HUES6 (cell line): ENCODE results near the gene IP6K3.

Experiments used
- H3K27ac ChIP-seq: 2 replicates; pipeline ENCODE4 v1.7.0; 2013; ENCODE audit warnings: low read depth, mild to moderate bottlenecking, low read length, inconsistent platforms
- H3K27me3 ChIP-seq: 2 replicates; pipeline ENCODE4 v1.6.1; 2013; ENCODE audit warnings: low read length; ENCODE audit not compliant: control insufficient read depth, insufficient read depth
- H3K36me3 ChIP-seq: 2 replicates; pipeline ENCODE4 v1.6.1; 2013; ENCODE audit warnings: low read length; ENCODE audit not compliant: control insufficient read depth, insufficient read depth
- H3K4me1 ChIP-seq: 2 replicates; pipeline ENCODE4 v1.6.1; 2013; ENCODE audit warnings: low read length; ENCODE audit not compliant: control insufficient read depth, insufficient read depth
- H3K4me3 ChIP-seq: 2 replicates; pipeline ENCODE4 v1.5.1; 2013; ENCODE audit warnings: low read depth, low read length
- H3K9ac ChIP-seq: one replicate; pipeline ENCODE4 v1.6.1; 2013; ENCODE audit warnings: mild to moderate bottlenecking, low read length
- H3K9me3 ChIP-seq: 2 replicates; pipeline ENCODE4 v1.6.1; 2013; ENCODE audit warnings: low read depth, low read length; ENCODE audit not compliant: control insufficient read depth, insufficient read depth

Gene IP6K3

GRCh38 chr6:33786736-33787135 lies 40.0 kb upstream of the IP6K3 start:
- peak overlapping the region; percentile 86; the same call in 1 of the 2 replicates for H3K4me3 ChIP-seq

GRCh38 chr6:33785778-33786177 lies 39.1 kb upstream of the IP6K3 start:
- H3K27me3 ChIP-seq: no peaks in the 10 kb centered on the region
- peak overlapping the region; percentile 23; the same call in 1 of the 2 replicates for H3K27ac ChIP-seq
- no peak overlapping the region for H3K9ac ChIP-seq
- H3K4me1 ChIP-seq: peaks cover 74% of the 10 kb centered on the region
- H3K9me3 ChIP-seq: no peaks in the 10 kb centered on the region
- H3K36me3 ChIP-seq: peaks cover 42% of the 10 kb centered on the region
- peak overlapping the region; percentile 19; the same call in 1 of the 2 replicates for H3K4me3 ChIP-seq

More at GRCh38 chr6:33786736-33787135, 40.0 kb upstream of the IP6K3 start:
- peaks cover 74% of the 10 kb centered on the region for H3K4me1 ChIP-seq
- H3K27ac ChIP-seq: peak overlapping the region; percentile 54; the same call in 1 of the 2 replicates
- H3K36me3 ChIP-seq: peaks cover 37% of the 10 kb centered on the region
- no peaks in the 10 kb centered on the region for H3K27me3 ChIP-seq
- no peak overlapping the region for H3K9ac ChIP-seq
- H3K9me3 ChIP-seq: no peaks in the 10 kb centered on the region

- peaks cover 52% of the 10 kb centered on the region for H3K36me3 ChIP-seq
These were observed 38.1 kb upstream of the IP6K3 start for GRCh38 chr6:33784787-33785186.

GRCh38 chr6:33783781-33784520 lies 37.2 kb upstream of the IP6K3 start:
- no peak overlapping the region for H3K27ac ChIP-seq
- peaks cover 77% of the 10 kb centered on the region for H3K4me1 ChIP-seq
- no peak overlapping the region for H3K9ac ChIP-seq
- H3K27me3 ChIP-seq: no peaks in the 10 kb centered on the region
- H3K9me3 ChIP-seq: no peaks in the 10 kb centered on the region
- H3K36me3 ChIP-seq: peaks cover 60% of the 10 kb centered on the region
- no peak overlapping the region for H3K4me3 ChIP-seq

More at GRCh38 chr6:33784787-33785186, 38.1 kb upstream of the IP6K3 start:
- H3K4me3 ChIP-seq: no peak overlapping the region
- H3K27me3 ChIP-seq: no peaks in the 10 kb centered on the region
- peak overlapping the region; percentile 23; the same call in 1 of the 2 replicates for H3K27ac ChIP-seq
- peaks cover 76% of the 10 kb centered on the region for H3K4me1 ChIP-seq
- H3K9ac ChIP-seq: peak overlapping the region; percentile 40
- H3K9me3 ChIP-seq: no peaks in the 10 kb centered on the region

- H3K36me3 ChIP-seq: peaks cover 74% of the 10 kb centered on the region
- peaks cover 81% of the 10 kb centered on the region for H3K4me1 ChIP-seq
- peak overlapping the region; percentile 92 for H3K27ac ChIP-seq
These were observed 35.9 kb upstream of the IP6K3 start for GRCh38 chr6:33782561-33782960.

GRCh38 chr6:33781131-33781975 lies 34.6 kb upstream of the IP6K3 start:
- H3K27me3 ChIP-seq: no peaks in the 10 kb centered on the region
- H3K27ac ChIP-seq: peak overlapping the region; percentile 92
- peaks cover 85% of the 10 kb centered on the region for H3K36me3 ChIP-seq
- H3K9me3 ChIP-seq: no peaks in the 10 kb centered on the region
- H3K4me1 ChIP-seq: peaks cover 69% of the 10 kb centered on the region
- no peak overlapping the region; the same call in 1 of the 2 replicates for H3K4me3 ChIP-seq
- H3K9ac ChIP-seq: peak overlapping the region; percentile 73

More at GRCh38 chr6:33782561-33782960, 35.9 kb upstream of the IP6K3 start:
- no peaks in the 10 kb centered on the region for H3K9me3 ChIP-seq
- no peaks in the 10 kb centered on the region for H3K27me3 ChIP-seq
- peak overlapping the region; percentile 73 for H3K9ac ChIP-seq
- no peak overlapping the region for H3K4me3 ChIP-seq

- Histone ChIP-seq H3K4me1 (peaks cover 55% of the 10 kb centered on the region), H3K9ac (peak overlapping the region; percentile 62), H3K9me3 (no peaks in the 10 kb centered on the region), H3K36me3 (peaks cover 92% of the 10 kb centered on the region), H3K27ac (peak overlapping the region; percentile 92; the same call in 1 of the 2 replicates), H3K27me3 (no peaks in the 10 kb centered on the region), H3K4me3 (no peak overlapping the region)
These were observed 33.2 kb upstream of the IP6K3 start for GRCh38 chr6:33779895-33780294.

- Histone ChIP-seq H3K36me3 (peaks cover 92% of the 10 kb centered on the region), H3K9me3 (no peaks in the 10 kb centered on the region), H3K4me3 (no peak overlapping the region), H3K9ac (no peak overlapping the region), H3K27ac (no peak overlapping the region; the same call in 1 of the 2 replicates), H3K4me1 (peaks cover 50% of the 10 kb centered on the region), H3K27me3 (no peaks in the 10 kb centered on the region)
These were observed 32.6 kb upstream of the IP6K3 start for GRCh38 chr6:33779290-33779689.

- Histone ChIP-seq H3K27me3 (no peaks in the 10 kb centered on the region), H3K9ac (no peak overlapping the region), H3K9me3 (no peaks in the 10 kb centered on the region), H3K27ac (no peak overlapping the region; the same call in 1 of the 2 replicates), H3K4me3 (no peak overlapping the region), H3K36me3 (peaks cover 89% of the 10 kb centered on the region), H3K4me1 (peaks cover 52% of the 10 kb centered on the region)
These were observed 31.9 kb upstream of the IP6K3 start for GRCh38 chr6:33778444-33779121.

GRCh38 chr6:33777398-33778388 lies 31.0 kb upstream of the IP6K3 start:
- Histone ChIP-seq H3K36me3 (peaks cover 89% of the 10 kb centered on the region), H3K9ac (peak overlapping the region; percentile 6), H3K4me3 (no peak overlapping the region), H3K27ac (no peak overlapping the region), H3K4me1 (peaks cover 59% of the 10 kb centered on the region), H3K27me3 (no peaks in the 10 kb centered on the region), H3K9me3 (no peaks in the 10 kb centered on the region)
